T-helper 17 cell (primary cell): ENCODE results near the gene PHTF2. TPM values are rescaled to one million over a fixed set of nuclear protein-coding genes. Genes with fewer than 3 reads are reported as not detected.
A peak's percentile ranks its signal among the peaks of the same experiment; 100 is the strongest.
"Not testable (repeated sequence)": the region's sequence is repeated elsewhere in the genome, so short reads cannot be mapped to it uniquely, and the experiment has no call there.

Experiments
- ATAC-seq: fragments of 150-1000 bp; cut with Tn5 transposase; 2 replicates; pipeline ENCODE4 v1.10.0; 2021; ENCODE audit warnings: mild to moderate bottlenecking, moderate library complexity
- DNase-seq, 3 donors: peaks; one replicate each; pipeline versions ENCODE4 v3.0.0 to v3.0.0-alpha.2; 2020 to 2021
- H3K9me3 ChIP-seq: one replicate; pipeline ENCODE4 v1.7.0; 2013; ENCODE audit warnings: low read length, mild to moderate bottlenecking; ENCODE audit not compliant: control insufficient read depth, poor library complexity, severe bottlenecking
- H3K27ac Mint-ChIP-seq: one replicate; pipeline ENCODE4 v1.8.0; 2022; ENCODE audit warnings: mild to moderate bottlenecking, moderate library complexity, mixed read lengths
- H3K27me3 Mint-ChIP-seq: one replicate; pipeline ENCODE4 v1.8.0; 2022; ENCODE audit warnings: mixed read lengths
- H3K36me3 Mint-ChIP-seq: one replicate; pipeline ENCODE4 v1.8.0; 2022; ENCODE audit warnings: low read depth, mixed read lengths
- H3K4me1 Mint-ChIP-seq: one replicate; pipeline ENCODE4 v1.8.0; 2022; ENCODE audit warnings: mild to moderate bottlenecking, mixed read lengths
- H3K4me3 Mint-ChIP-seq: one replicate; pipeline ENCODE4 v1.8.0; 2022; ENCODE audit warnings: mild to moderate bottlenecking, moderate library complexity, mixed read lengths
- total RNA-seq, 4 donors: library from RNA in 2 of 4; stranded (reverse) in 2 of 4; gene quantifications; one replicate each; pipeline ENCODE4 v1.2.3 and lab custom pipeline; 2022 to 2026

Gene PHTF2
- total RNA-seq, 2 donors from 2014 or later = 68.1 to 69.9 TPM

- no peaks in the 10 kb centered on the region for H3K9me3 ChIP-seq
- ATAC-seq (no peak), DNase-seq (no peak)
- Mint-ChIP-seq H3K4me1 (peaks cover 44% of the 10 kb centered on the region), H3K36me3 (peaks cover 1% of the 10 kb centered on the region), H3K4me3 (no peak overlapping the region), H3K27ac (no peak overlapping the region), H3K27me3 (no peaks in the 10 kb centered on the region)
Measured at GRCh38 chr7:77846317-77847092, 47.9 kb downstream of the PHTF2 start.

- no peaks in the 10 kb centered on the region for H3K9me3 ChIP-seq
- DNase-seq = no peak
- Mint-ChIP-seq H3K27ac (no peak overlapping the region), H3K36me3 (peaks cover 8% of the 10 kb centered on the region), H3K27me3 (no peaks in the 10 kb centered on the region), H3K4me1 (peaks cover 48% of the 10 kb centered on the region), H3K4me3 (no peak overlapping the region)
- no peak for ATAC-seq
Measured at GRCh38 chr7:77855371-77856083, 57.0 kb downstream of the PHTF2 start.

GRCh38 chr7:77858278-77858677, 59.7 kb downstream of the PHTF2 start:
- Mint-ChIP-seq H3K27me3 (no peaks in the 10 kb centered on the region), H3K4me3 (no peak overlapping the region), H3K36me3 (peaks cover 5% of the 10 kb centered on the region), H3K27ac (peak overlapping the region; percentile 16), H3K4me1 (peaks cover 40% of the 10 kb centered on the region)
- ATAC-seq = no peak
- no peak for DNase-seq
- no peaks in the 10 kb centered on the region for H3K9me3 ChIP-seq

- no peak overlapping the region for H3K4me3 Mint-ChIP-seq
- H3K4me1 Mint-ChIP-seq = peaks cover 42% of the 10 kb centered on the region
- peak overlapping the region; percentile 34 for H3K27ac Mint-ChIP-seq
- DNase-seq = no peak
- H3K9me3 ChIP-seq = no peaks in the 10 kb centered on the region
- H3K36me3 Mint-ChIP-seq = peaks cover 5% of the 10 kb centered on the region
- H3K27me3 Mint-ChIP-seq = no peaks in the 10 kb centered on the region
- ATAC-seq = no peak
Measured at GRCh38 chr7:77859343-77859742, 60.8 kb downstream of the PHTF2 start.

GRCh38 chr7:77862691-77863090, 64.1 kb downstream of the PHTF2 start:
- Mint-ChIP-seq H3K4me3 (no peak overlapping the region), H3K27ac (no peak overlapping the region), H3K4me1 (peaks cover 47% of the 10 kb centered on the region), H3K27me3 (no peaks in the 10 kb centered on the region), H3K36me3 (no peaks in the 10 kb centered on the region)
- ATAC-seq (no peak), DNase-seq (no peak)
- H3K9me3 ChIP-seq = no peaks in the 10 kb centered on the region

- no peak for DNase-seq
- Mint-ChIP-seq H3K4me3 (peak overlapping the region; percentile 66), H3K27ac (peak overlapping the region; percentile 77)
Measured at GRCh38 chr7:77863860-77864259, 65.3 kb downstream of the PHTF2 start.

GRCh38 chr7:77866370-77866769, 67.8 kb downstream of the PHTF2 start:
- DNase-seq (no peak), ATAC-seq (no peak)
- Mint-ChIP-seq H3K27ac (peak overlapping the region; percentile 2), H3K36me3 (peaks cover 2% of the 10 kb centered on the region), H3K27me3 (no peaks in the 10 kb centered on the region), H3K4me1 (peaks cover 50% of the 10 kb centered on the region), H3K4me3 (no peak overlapping the region)
- H3K9me3 ChIP-seq = no peaks in the 10 kb centered on the region

More at GRCh38 chr7:77863860-77864259, 65.3 kb downstream of the PHTF2 start:
- Mint-ChIP-seq H3K36me3 (no peaks in the 10 kb centered on the region), H3K4me1 (peaks cover 41% of the 10 kb centered on the region), H3K27me3 (no peaks in the 10 kb centered on the region)
- no peak for ATAC-seq
- no peaks in the 10 kb centered on the region for H3K9me3 ChIP-seq

GRCh38 chr7:77866786-77867536, 68.4 kb downstream of the PHTF2 start:
- H3K4me3 Mint-ChIP-seq = no peak overlapping the region
- no peaks in the 10 kb centered on the region for H3K27me3 Mint-ChIP-seq
- peaks cover 49% of the 10 kb centered on the region for H3K4me1 Mint-ChIP-seq
- H3K36me3 Mint-ChIP-seq = peaks cover 2% of the 10 kb centered on the region
- no peak for DNase-seq
- H3K27ac Mint-ChIP-seq = peak overlapping the region; percentile 2
- no peaks in the 10 kb centered on the region for H3K9me3 ChIP-seq
- no peak for ATAC-seq

- H3K36me3 Mint-ChIP-seq = peaks cover 2% of the 10 kb centered on the region
- no peaks in the 10 kb centered on the region for H3K27me3 Mint-ChIP-seq
- H3K27ac Mint-ChIP-seq = no peak overlapping the region
- no peak for ATAC-seq
- no peaks in the 10 kb centered on the region for H3K9me3 ChIP-seq
- H3K4me1 Mint-ChIP-seq = peaks cover 52% of the 10 kb centered on the region
- DNase-seq = no peak
- no peak overlapping the region for H3K4me3 Mint-ChIP-seq
Measured at GRCh38 chr7:77867537-77867865, 68.9 kb downstream of the PHTF2 start.

- not testable (repeated sequence) for DNase-seq, H3K9me3 ChIP-seq, H3K27me3 Mint-ChIP-seq, H3K36me3 Mint-ChIP-seq, H3K4me3 Mint-ChIP-seq, H3K27ac Mint-ChIP-seq, ATAC-seq
- peaks cover 40% of the 10 kb centered on the region for H3K4me1 Mint-ChIP-seq
Measured at GRCh38 chr7:77872256-77872655, 73.7 kb downstream of the PHTF2 start.

GRCh38 chr7:77873416-77874327, 75.1 kb downstream of the PHTF2 start:
- H3K4me3 Mint-ChIP-seq, H3K36me3 Mint-ChIP-seq, H3K27me3 Mint-ChIP-seq, DNase-seq, ATAC-seq, H3K9me3 ChIP-seq: not testable (repeated sequence)
- peaks cover 44% of the 10 kb centered on the region for H3K4me1 Mint-ChIP-seq
- peak overlapping the region; percentile 19 for H3K27ac Mint-ChIP-seq

GRCh38 chr7:77877791-77878190, 79.2 kb downstream of the PHTF2 start:
- ATAC-seq (no peak), DNase-seq (no peak)
- no peak overlapping the region for H3K27ac Mint-ChIP-seq
- H3K4me3 Mint-ChIP-seq = no peak overlapping the region
- no peaks in the 10 kb centered on the region for H3K27me3 Mint-ChIP-seq
- H3K9me3 ChIP-seq = no peaks in the 10 kb centered on the region
- peaks cover 5% of the 10 kb centered on the region for H3K36me3 Mint-ChIP-seq
- H3K4me1 Mint-ChIP-seq = peaks cover 43% of the 10 kb centered on the region
